HT-29 (cell line): Measurements from ENCODE around the gene IL4. TPM values are rescaled to one million over a fixed set of nuclear protein-coding genes. Genes with fewer than 3 reads are reported as not detected.
"Not testable (repeated sequence)": the region's sequence is repeated elsewhere in the genome, so short reads cannot be mapped to it uniquely, and the experiment has no call there.

Experiments used
- DNase-seq: peaks from one replicate; pipeline ENCODE4 v3.0.0-alpha.2; 2015; ENCODE audit warnings: low spot score
- total RNA-seq: library from RNA; depleted of rRNA; stranded (reverse); fragments of >200 nt; shearing (Covaris generic); gene quantifications from 2 replicates; pipeline ENCODE4 v1.2.3, GENCODE V29; 2014; rRNA removed

The IL4 gene
- total RNA-seq = not detected in 2 replicates

DNA sequence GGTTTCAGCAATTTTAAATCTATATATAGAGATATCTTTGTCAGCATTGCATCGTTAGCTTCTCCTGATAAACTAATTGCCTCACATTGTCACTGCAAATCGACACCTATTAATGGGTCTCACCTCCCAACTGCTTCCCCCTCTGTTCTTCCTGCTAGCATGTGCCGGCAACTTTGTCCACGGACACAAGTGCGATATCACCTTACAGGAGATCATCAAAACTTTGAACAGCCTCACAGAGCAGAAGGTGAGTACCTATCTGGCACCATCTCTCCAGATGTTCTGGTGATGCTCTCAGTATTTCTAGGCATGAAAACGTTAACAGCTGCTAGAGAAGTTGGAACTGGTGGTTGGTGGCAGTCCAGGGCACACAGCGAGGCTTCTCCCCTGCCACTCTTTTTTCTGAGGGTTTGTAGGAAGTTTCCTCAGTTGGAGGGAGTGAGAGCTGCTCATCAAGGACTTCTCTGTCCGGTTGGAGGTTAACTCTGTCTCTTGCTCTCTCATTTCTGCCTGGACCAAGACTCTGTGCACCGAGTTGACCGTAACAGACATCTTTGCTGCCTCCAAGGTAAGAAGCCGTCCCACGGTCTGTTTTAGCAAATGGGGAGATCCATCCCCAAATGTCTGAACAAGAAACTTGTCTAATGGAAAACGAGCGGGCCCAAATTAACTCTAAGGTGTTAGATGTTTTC lies at the start of gene IL4:
TSS of gene IL4 (plus strand) at position 51 of the 692 bp plus-strand sequence. CDS start at position 113, 62 bp downstream.
- no peak for DNase-seq

DNA sequence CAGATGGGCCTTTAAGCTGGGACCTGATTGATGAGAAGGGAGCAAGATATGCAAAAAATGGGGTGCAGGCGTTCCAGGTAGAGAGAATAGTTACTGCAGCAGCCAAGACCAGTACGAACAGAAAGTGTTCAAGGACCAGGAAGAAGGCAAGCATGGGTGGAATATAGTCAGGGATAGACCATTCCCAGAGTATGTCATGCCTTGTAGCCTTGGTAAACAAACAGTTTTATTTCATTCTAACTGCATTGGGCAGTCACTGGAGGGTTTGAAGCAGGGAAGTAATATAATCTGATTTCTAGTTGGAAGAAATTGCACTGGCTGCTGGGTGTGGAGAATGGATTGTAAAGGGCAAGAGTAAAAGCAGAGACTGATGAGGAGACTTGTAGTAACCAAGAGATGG lies 46.3 kb upstream of the IL4 start:
- DNase-seq = no peak

DNA sequence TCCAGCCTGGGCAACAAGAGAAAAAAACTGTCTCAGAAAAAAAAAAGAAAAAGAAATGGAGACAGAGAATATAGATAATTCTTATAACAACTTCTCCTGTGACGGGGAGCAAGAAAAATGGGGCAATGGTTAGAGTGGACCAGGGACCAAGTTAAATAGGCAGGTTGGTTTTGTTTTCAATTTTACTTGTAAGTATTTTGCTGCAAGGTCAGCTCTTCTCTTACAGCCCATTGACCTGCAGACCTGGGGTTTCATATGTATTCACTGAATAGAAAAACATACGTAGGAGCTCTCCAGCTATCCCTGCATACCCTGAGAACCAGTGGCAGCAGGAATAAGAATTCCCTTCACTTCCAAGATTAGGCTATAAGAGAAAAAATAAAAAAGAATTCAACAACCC lies 45.0 kb upstream of the IL4 start:
- no peak for DNase-seq

DNA sequence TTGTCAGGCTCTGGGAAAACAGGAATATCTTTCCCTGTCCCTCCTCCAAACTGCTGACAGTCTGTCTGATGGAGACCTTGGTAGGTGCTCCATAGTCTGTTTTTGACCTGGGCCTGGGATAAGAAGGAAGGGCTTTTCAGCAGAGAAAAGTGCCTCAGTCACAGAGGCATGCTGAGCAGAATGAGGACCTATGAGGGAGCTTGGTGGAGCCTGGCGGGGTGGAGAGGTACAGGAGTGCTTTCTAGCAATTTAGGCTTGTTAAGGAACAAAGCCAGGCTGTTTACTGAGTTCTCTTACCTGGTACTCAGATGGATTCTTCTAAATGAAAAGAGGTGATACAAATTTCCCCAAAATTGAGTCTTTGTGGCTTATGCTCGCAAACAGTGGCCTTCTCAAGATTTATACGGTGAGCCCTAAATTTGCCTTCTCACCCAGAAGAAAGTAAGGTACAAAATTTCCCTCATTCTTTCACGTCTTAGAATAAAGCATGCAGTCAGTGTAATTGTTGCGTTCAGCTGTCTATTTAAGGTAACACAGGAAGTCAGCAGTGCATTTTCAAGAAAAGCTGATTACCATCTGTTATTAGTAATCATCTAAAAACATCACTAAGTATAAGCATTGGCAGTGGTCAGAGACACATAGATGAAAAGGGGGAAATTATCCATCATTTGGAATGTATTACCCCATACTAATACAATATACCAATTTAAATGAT lies 44.4 kb upstream of the IL4 start:
- DNase-seq = no peak

DNA sequence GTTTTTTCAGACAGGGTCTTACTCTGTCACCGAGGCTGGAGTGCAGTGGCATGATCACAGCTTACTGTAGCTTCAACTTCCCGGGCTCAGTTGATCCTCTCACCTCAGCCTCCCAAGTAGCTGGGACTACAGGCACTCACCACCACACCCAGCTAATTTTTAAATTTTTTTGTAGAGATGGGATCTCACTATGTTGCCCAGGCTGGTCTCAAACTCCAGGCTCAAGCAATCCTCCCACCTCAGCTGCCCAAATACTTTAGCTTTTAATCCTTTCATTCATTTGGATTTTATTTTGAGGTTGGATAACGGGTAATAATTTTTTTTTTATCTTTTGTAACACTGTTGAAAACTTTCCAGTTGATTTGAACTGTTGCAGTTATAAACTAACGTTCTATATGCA lies 40.2 kb upstream of the IL4 start:
- DNase-seq = not testable (repeated sequence)

DNA sequence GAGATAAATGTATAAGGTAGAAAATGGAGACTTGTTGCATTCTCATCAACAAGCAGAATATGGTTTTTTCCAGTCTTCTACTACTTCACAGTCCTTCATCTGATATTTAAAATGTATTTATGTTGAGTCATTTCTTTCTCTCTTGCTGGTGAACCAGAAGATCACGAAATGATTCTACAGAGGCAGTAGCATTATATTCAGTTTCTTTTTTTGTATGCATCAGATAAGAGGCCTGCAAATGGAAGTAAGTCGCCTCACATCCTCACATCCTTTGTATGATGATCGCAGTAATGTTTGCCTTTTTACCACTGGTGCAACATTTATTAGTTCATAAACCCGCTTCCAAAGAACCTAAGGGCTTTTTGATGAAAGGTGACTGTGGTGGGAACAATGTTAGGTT lies 37.9 kb upstream of the IL4 start:
- no peak for DNase-seq

DNA sequence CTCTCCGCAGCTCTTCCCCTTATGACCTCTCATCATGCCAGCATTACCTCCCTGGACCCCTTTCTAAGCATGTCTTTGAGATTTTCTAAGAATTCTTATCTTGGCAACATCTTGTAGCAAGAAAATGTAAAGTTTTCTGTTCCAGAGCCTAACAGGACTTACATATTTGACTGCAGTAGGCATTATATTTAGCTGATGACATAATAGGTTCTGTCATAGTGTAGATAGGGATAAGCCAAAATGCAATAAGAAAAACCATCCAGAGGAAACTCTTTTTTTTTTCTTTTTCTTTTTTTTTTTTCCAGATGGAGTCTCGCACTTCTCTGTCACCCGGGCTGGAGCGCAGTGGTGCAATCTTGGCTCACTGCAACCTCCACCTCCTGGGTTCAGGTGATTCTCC lies 36.5 kb upstream of the IL4 start:
- DNase-seq = no peak

DNA sequence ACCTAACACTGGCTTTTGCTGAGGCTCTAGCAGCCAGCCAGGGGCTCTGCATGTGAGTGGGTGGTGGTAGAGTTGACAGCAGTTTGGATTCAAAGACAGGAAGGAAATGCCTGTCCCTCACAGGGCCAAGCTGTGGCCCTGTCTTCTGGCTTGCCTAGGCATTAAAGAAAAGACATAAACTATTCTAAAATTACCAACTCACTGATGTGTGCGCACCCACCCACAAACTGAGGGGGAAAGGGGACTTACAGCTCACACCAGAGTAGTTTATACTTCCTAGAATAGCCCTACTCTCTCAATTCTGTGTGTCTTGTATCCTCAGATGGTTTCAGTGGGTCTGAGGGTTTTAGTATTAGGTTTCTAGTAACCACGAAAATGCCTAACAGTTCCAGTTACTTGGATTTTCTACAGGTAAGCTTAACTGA lies 34.1 kb upstream of the IL4 start:
- DNase-seq = no peak

DNA sequence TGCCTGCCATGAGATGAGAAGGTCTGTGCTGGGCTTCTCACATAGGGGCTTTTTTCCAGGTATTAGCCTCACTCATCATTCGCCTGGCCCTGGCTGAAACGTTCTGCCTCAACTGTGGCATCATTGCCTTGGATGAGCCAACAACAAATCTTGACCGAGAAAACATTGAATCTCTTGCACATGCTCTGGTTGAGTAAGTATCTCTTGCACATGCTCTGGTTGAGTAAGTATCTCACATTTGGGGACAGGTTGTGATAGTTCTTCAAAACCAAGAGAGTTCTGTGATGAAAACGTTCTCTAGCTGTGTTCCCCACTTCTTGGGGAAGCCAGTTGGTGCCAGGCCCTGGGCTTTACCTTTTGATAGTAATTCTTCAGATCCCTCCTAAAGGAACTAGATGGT lies 33.2 kb upstream of the IL4 start:
- no peak for DNase-seq

DNA sequence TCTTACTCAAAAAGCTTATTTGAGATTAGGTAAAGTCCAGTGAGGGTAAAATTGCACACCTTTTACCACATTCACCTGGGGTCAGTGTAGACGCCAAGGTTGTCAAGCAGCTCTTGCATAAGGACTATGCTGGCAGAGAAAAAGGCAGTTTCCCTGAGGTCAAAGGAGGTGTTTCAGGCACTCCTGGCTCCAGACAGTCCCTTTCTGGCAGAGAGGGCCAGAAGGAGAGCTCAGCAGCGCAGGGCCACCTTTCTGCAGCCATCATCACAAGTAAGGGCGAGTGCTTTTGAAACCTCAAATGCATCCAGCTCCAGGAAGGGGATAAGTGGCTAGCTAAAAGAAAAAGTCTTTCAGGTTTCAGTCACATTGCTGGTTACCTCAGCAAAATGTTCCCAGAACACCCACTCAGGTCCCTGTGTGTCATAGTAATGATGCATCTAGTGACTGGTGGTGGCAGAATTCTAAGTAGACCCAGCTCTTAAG lies 32.5 kb upstream of the IL4 start:
- no peak for DNase-seq

DNA sequence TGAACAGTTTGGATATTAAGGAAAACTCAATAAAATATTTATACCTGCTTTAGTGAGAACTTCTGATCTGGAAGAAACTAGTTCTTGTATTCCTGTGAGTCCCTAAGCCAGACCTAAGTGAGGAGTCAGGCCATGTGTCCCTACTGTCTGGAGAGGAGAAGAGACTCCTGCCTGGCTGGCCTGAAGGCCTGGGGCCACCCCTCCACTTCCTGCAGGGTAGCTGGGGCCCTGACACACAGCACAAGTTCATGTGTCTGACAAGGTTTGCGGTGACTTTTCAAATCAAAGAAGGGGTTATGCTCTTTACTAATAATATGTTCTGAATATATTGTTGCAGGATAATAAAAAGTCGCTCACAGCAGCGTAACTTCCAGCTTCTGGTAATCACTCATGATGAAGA lies 31.9 kb upstream of the IL4 start:
- DNase-seq = no peak

DNA sequence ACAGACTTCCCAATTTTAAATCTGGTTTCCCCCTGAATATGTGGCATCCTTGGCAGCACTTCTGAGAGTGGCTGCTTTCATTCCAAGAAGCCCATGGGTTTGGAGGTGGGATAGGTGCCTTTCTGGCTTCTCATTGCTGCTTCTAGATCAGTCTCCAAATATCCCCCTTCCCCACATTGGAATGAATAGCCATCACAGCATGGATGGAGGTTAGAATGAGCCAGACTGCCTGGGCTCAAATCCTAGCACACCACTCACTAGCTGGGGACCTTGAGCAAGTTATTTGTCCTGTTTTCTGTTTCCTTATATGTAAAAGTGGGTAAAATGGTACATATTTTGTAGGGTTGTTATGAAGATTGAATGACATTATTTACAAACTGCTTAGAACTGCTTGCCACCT lies 29.6 kb upstream of the IL4 start:
- DNase-seq = no peak

DNA sequence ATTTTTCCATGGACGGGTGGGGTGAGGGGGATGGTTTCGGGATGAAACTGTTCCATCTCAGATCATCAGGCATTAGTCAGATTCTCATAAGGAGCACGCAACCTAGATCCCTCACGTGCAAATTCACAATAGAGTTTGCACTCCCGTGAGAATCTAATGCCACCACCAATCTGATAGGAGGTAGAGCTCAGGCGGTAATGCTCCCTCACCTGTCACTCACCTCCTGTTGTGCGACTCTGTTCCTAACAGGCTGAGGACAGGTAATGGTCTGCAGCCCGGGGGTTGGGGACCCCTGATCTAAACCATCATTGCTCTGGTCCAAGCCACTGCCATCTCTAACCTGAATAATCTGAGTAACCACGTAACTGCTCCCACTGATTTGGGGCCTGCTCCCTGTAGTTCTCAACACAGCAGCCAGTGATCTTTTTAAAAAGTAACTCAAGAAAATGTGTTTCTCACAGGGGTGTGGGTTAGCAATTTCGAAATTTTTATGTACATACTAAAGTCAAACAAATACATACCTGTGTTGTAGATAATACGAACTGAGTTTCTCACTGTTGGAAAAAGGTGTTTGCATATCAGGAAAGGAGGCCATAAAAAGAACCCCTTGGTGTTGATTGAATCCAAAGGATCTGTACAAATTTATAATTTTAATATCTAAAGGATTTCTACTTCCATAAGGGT lies 27.1 kb upstream of the IL4 start:
- no peak for DNase-seq

DNA sequence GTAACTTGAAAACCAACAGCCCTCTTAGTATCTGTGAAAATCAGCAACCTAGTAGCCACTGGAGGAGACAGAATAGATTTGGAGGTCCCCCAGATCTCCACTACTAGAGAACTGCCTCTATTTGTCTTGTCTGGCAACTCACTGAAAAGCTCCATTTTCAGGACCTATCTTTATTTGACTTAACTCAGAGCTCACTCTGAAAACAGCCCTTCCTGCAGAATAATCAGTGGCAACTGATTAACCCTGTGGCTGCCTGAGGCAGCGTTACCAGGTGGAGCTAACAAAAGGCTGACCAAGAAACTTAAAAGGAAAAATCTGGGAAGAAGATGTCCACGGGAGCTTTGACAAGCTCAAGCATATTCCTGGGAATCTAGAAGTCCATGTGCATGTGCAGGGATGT lies 26.3 kb upstream of the IL4 start:
- no peak for DNase-seq

DNA sequence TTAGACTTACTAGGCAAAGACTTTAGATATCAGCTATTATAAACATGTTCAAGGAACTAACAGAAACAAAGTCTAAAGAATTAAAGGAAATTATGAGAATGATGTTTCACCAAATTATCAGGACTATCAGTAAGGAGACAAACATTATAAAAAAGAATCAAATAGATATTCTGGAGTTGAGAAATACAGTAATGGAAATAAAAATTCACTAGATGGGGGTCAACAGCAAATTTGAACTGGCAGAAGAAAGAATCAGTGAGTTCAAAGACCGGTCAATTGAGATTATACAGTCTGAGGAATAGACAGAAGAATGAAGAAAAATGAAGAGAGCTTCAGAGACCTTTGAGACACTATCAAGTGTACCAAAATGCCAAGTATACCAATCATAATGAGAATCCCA lies 25.4 kb upstream of the IL4 start:
- DNase-seq = no peak

DNA sequence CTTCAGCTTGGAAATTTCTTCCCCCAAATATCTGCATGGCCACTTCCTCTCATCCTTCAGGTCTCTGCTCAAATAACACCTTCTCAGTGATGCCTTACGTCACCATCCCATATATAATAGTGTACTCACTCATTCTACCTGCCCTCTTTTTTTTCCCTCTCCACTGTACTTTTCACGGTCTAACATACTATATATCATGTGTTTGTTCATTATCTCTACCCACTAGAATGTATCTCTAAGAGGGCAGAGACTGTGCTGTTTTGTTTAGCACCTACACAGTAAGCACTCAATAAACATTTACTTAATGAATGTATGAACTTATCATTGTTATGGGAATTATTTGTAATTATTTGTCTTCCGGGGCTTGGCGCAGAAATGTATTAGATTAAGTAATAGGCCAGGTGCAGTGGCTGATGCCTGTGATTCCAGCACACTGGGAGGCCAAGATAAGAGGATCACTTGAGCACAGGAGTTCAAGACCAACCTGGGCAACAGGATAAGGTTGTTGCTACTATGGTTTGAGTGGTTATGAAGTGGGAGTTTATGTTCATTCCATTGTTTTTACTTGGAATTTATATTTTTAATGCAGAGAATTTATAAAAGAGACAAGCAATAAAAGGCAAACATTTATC lies 21.8 kb upstream of the IL4 start:
- DNase-seq = no peak

DNA sequence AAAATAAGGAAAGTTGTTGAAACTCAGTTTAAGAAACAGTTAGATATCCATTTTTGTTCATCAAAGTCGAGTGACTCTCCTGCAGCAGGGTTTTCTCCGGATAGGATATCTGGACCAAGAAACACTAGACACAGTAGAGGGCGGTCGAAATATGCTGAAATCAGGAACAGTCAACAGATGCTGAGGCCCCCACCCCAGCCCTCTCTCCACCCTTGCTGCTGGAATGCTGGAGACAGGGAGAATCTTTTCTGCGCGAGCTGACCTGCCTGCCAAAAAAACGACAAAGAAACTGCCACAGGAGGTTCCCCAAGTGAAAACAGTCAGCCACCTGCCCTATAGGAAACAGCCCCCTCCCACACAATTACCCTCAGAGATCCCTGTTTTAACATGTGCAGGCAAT lies 20.1 kb upstream of the IL4 start:
- no peak for DNase-seq

DNA sequence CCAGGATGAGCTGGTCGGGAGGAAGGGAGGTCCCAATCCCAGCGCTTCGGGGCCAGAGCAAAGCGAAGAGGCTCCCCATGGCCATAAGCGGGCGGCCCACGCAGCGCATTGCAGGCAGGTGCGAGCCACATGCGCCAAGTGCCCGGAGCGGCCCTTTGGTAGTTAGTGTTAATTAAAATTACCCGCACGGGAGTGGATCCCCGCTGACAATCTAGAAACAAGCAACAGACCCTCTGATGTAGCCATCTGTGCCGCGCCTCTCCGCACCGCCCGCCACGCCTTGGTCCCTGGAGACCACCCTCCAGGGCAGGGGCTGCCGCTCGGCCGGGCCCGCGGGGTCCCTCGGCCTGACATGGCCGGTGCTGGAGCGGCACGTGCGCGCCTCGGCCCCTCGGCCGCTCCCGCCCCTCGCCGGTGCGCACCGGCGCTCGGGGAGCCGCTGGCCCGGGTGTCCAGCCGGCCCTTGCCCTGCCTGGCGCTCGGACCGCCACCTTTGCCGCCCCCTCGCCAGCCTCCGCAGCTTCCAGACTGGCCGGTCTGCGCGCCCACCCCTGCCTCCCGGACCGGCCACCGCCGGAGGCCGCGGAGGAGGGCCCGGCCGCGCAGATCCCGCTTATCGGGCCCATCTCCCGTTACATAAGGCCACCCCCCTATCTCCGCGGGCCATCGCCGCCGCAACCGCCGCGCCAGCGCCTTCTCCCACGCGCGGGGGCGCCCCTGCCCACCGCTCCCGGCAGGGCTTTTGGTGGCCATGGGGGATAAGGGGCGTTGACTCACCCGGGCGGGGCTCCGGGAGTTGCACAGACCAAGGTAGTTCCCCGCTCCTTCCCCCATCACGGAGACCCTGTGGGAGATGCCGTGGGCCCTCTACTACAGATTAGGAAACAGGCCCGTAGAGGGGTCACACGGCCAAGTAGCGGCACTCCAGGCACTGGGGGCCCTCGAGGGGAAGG lies 17.7 kb upstream of the IL4 start:
- DNase-seq = no peak

DNA sequence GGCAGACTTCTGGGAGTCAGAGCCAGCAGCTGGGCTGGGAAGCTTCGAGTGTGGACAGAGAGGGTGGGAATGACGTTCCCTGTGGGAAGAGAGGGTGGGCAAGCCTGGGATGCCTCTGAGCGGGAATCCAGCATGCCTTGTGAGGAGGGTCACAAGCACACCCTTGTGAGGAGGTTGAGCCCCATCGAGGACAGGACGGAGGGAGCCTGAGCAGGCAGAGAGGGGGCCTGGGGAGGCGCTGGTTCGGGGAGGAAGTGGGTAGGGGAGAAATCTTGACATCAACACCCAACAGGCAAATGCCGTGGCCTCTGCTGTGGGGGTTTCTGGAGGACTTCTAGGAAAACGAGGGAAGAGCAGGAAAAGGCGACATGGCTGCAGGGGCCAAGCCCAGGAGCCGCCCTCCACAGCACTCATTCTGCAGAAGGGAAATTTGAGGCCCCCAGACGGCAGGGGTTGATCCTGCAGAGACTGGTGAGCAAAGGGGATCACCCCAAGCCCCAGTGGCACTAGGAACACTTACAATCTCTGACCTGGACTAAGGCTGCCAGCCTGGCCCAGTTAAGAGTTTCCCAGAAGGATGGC lies 16.9 kb upstream of the IL4 start:
- no peak for DNase-seq

DNA sequence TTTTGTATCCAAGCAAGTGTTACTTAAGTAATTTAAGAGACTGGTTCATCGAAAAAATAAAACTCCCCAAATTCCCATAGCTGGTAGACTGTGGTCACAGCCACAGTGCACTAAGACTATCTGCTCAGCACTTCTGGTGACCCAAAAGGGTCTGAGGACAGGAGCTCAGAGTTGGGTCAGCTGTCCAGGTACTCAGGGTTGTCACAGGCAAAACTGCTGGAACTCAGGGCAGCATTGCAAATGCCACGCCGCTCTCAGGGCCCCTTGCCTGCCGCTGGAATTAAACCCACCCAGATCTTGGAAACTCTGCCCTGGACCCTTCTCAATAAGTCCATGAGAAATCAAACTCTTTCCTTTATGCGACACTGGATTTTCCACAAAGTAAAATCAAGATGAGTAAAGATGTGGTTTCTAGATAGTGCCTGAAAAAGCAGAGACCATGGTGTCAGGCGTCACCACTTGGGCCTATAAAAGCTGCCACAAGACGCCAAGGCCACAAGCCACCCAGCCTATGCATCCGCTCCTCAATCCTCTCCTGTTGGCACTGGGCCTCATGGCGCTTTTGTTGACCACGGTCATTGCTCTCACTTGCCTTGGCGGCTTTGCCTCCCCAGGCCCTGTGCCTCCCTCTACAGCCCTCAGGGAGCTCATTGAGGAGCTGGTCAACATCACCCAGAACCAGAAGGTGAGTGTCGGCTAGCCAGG lies 16.0 kb upstream of the IL4 start, which contains the start of gene IL13:
TSS of gene IL13 (plus strand) at position 498 of the 705 bp plus-strand sequence. CDS start at position 512, 14 bp downstream.
- DNase-seq = no peak
